RPMI7951 (cell line): Measurements from ENCODE around the gene MZB1. TPM values are rescaled to one million over a fixed set of nuclear protein-coding genes. Genes with fewer than 3 reads are reported as not detected.
A peak's percentile ranks its signal among the peaks of the same experiment; 100 is the strongest.
"Not testable (repeated sequence)": the region's sequence is repeated elsewhere in the genome, so short reads cannot be mapped to it uniquely, and the experiment has no call there.

ENCODE experiments used
- DNase-seq: peaks from one replicate; pipeline ENCODE4 v3.0.0-alpha.2; 2012; ENCODE audit warnings: low read depth
- total RNA-seq: library from RNA; depleted of rRNA; stranded (reverse); fragments of >200 nt; shearing (Covaris generic); gene quantifications from 2 replicates; pipeline ENCODE4 v1.2.3, GENCODE V29; 2014

MZB1 gene
- total RNA-seq, 1 experiment from 2014 or later, result not detected

- no peak for DNase-seq
Observed at GRCh38 chr5:139410993-139411828, 21.5 kb upstream of the MZB1 start.

GRCh38 chr5:139410121-139410992, 20.6 kb upstream of the MZB1 start:
- DNase-seq, result no peak

- DNase-seq, result not testable (repeated sequence)
Observed at GRCh38 chr5:139409116-139409515, 19.4 kb upstream of the MZB1 start.

- DNase-seq, result no peak
Observed at GRCh38 chr5:139408191-139408590, 18.5 kb upstream of the MZB1 start.

- no peak for DNase-seq
Observed at GRCh38 chr5:139407517-139407916, 17.8 kb upstream of the MZB1 start.

- DNase-seq, result no peak
Observed at GRCh38 chr5:139406963-139407362, 17.2 kb upstream of the MZB1 start.

GRCh38 chr5:139404484-139404840, 14.7 kb upstream of the MZB1 start:
- DNase-seq, result no peak

GRCh38 chr5:139403787-139404483, 14.2 kb upstream of the MZB1 start, which contains the start of gene SPATA24:
SPATA24 (minus strand) TSS chr5:139404089; CDS start chr5:139404060, 29 bp downstream.
- DNase-seq, result peak; percentile 95

GRCh38 chr5:139403418-139403786, 13.7 kb upstream of the MZB1 start:
- DNase-seq, result no peak

- DNase-seq, result no peak
Observed at GRCh38 chr5:139402561-139403158, 12.9 kb upstream of the MZB1 start.

- no peak for DNase-seq
Observed at GRCh38 chr5:139401546-139401945, 11.8 kb upstream of the MZB1 start.

GRCh38 chr5:139399501-139400121, 9.9 kb upstream of the MZB1 start:
- DNase-seq, result no peak

- DNase-seq, result no peak
Observed at GRCh38 chr5:139397921-139398320, 8.2 kb upstream of the MZB1 start.

- no peak for DNase-seq
Observed at GRCh38 chr5:139396691-139397090, 7.0 kb upstream of the MZB1 start.

GRCh38 chr5:139395844-139396640, 6.3 kb upstream of the MZB1 start:
- no peak for DNase-seq

GRCh38 chr5:139394654-139395566, 5.2 kb upstream of the MZB1 start, which contains the start of gene PROB1:
PROB1 (minus strand) TSS chr5:139395104; CDS start chr5:139395081, 23 bp downstream.
- no peak for DNase-seq

GRCh38 chr5:139394123-139394653, 4.5 kb upstream of the MZB1 start:
- DNase-seq, result no peak

GRCh38 chr5:139393497-139394122, 3.9 kb upstream of the MZB1 start:
- no peak for DNase-seq
